IMR-90 (cell line): ENCODE results near the gene FHL2. TPM values are rescaled to one million over a fixed set of nuclear protein-coding genes. Genes with fewer than 3 reads are reported as not detected.

ENCODE experiments used
- ATAC-seq: fragments of 200-7000 bp; cut with Tn5 transposase; 2 replicates; pipeline ENCODE4 v1.9.1; 2020; ENCODE audit warnings: low read depth, mild to moderate bottlenecking, moderate library complexity
- BruUV-seq: library from RNA; stranded (reverse); fragments of 400-500 nt; replicated peaks from 2 replicates; lab custom pipeline; 2021; lab: Mats Ljungman, UMichigan
- CTCF ChIA-PET: fragments of 300-600 bp; formaldehyde crosslinking; extraction: SDS; loops from one replicate; lab custom pipeline; 2021; ENCODE audit warnings: antibody characterized with exemption; lab: Yijun Ruan, JAX
- POLR2A ChIA-PET: fragments of 300-600 bp; sonication (Branson Sonifier 250); formaldehyde crosslinking; loops from one replicate; lab custom pipeline; 2022; ENCODE audit warnings: antibody characterized with exemption; ENCODE audit not compliant: unreplicated experiment; lab: Charles Lee
- DNase-seq: peaks from one replicate; pipeline ENCODE4 v3.0.0; 2013
- H2AFZ ChIP-seq: replicated peaks from 2 replicates; pipeline ENCODE3; 2013; ENCODE audit warnings: low read length, mild to moderate bottlenecking; ENCODE audit not compliant: poor library complexity
- H2AK5ac ChIP-seq: 2 replicates; pipeline ENCODE4 v1.6.1; 2013; ENCODE audit warnings: low read depth, low read length, inconsistent platforms
- H2AK9ac ChIP-seq: replicated peaks from 2 replicates; pipeline ENCODE3; 2013; ENCODE audit warnings: mild to moderate bottlenecking, low read depth, low read length, moderate library complexity; ENCODE audit not compliant: poor library complexity
- H2BK120ac ChIP-seq: 2 replicates; pipeline ENCODE4 v1.6.1; 2013; ENCODE audit warnings: low read depth, low read length, inconsistent platforms
- H2BK15ac ChIP-seq: 3 replicates; pipeline ENCODE4 v1.6.1; 2013; ENCODE audit warnings: low read depth, low read length, inconsistent platforms
- H2BK20ac ChIP-seq: 2 replicates; pipeline ENCODE4 v1.6.1; 2013; ENCODE audit warnings: low read depth, mild to moderate bottlenecking, inconsistent platforms, low read length, moderate library complexity
- H2BK5ac ChIP-seq: 2 replicates; pipeline ENCODE4 v1.6.1; 2013; ENCODE audit warnings: mild to moderate bottlenecking, low read depth, low read length, inconsistent platforms; ENCODE audit not compliant: poor library complexity, severe bottlenecking
- H3K14ac ChIP-seq: replicated peaks from 2 replicates; pipeline ENCODE4 v1.6.1; 2013; ENCODE audit warnings: low read depth, low read length, inconsistent platforms
- H3K18ac ChIP-seq: 2 replicates; pipeline ENCODE4 v1.6.1; 2013; ENCODE audit warnings: low read depth, low read length, control low read depth
- H3K23ac ChIP-seq: 2 replicates; pipeline ENCODE4 v1.6.1; 2013; ENCODE audit warnings: low read depth, low read length, inconsistent platforms
- H3K27ac ChIP-seq: 2 replicates; pipeline ENCODE4 v1.5.1; 2013; ENCODE audit warnings: mild to moderate bottlenecking, control low read depth, low read length; ENCODE audit not compliant: insufficient read depth
- H3K27me3 ChIP-seq: 2 replicates; pipeline ENCODE4 v1.6.1; 2013; ENCODE audit warnings: low read length; ENCODE audit not compliant: control insufficient read depth, insufficient read depth
- H3K36me3 ChIP-seq: 2 replicates; pipeline ENCODE4 v1.6.1; 2013; ENCODE audit warnings: low read length, mixed read lengths; ENCODE audit not compliant: control insufficient read depth, insufficient read depth
- H3K4ac ChIP-seq: 2 replicates; pipeline ENCODE4 v1.6.1; 2013; ENCODE audit warnings: low read depth, low read length, inconsistent platforms
- H3K4me1 ChIP-seq: 2 replicates; pipeline ENCODE4 v1.6.1; 2013; ENCODE audit warnings: low read length, mixed read lengths; ENCODE audit not compliant: control insufficient read depth, insufficient read depth
- H3K4me2 ChIP-seq: 2 replicates; pipeline ENCODE4 v1.6.1; 2013; ENCODE audit warnings: low read depth, mild to moderate bottlenecking, control low read depth, low read length, moderate library complexity
- H3K4me3 ChIP-seq: 2 replicates; pipeline ENCODE4 v1.5.1; 2013; ENCODE audit warnings: low read depth, mild to moderate bottlenecking, control low read depth, low read length, moderate library complexity; ENCODE audit not compliant: insufficient read depth
- H3K56ac ChIP-seq: 2 replicates; pipeline ENCODE4 v1.6.1; 2013; ENCODE audit warnings: low read length, inconsistent platforms; ENCODE audit not compliant: insufficient read depth; ENCODE audit errors: extremely low read depth
- H3K79me1 ChIP-seq, 2 experiments: 2 replicates each; pipeline ENCODE4 v1.6.1; 2013; ENCODE audit warnings: low read length in 2 of 2, inconsistent platforms in 1 of 2, low read depth in 1 of 2
- H3K9ac ChIP-seq: 2 replicates; pipeline ENCODE4 v1.6.1; 2013; ENCODE audit warnings: low read depth, low read length, control low read depth
- H3K9me1 ChIP-seq: 2 replicates; pipeline ENCODE4 v1.6.1; 2013; ENCODE audit warnings: low read length, inconsistent platforms; ENCODE audit not compliant: insufficient read depth
- H3K9me3 ChIP-seq: 2 replicates; pipeline ENCODE4 v1.6.1; 2013; ENCODE audit warnings: low read length; ENCODE audit not compliant: control insufficient read depth, insufficient read depth
- H4K20me1 ChIP-seq: 2 replicates; pipeline ENCODE4 v1.6.1; 2013; ENCODE audit warnings: low read length, inconsistent platforms; ENCODE audit not compliant: insufficient read depth
- H4K5ac ChIP-seq: 2 replicates; pipeline ENCODE4 v1.6.1; 2013; ENCODE audit warnings: mild to moderate bottlenecking, low read depth, low read length, control low read depth
- H4K8ac ChIP-seq, 2 experiments: 2 replicates each; pipeline ENCODE4 v1.6.1; 2013; ENCODE audit warnings: low read depth in 2 of 2, low read length in 2 of 2, control low read depth in 1 of 2, inconsistent platforms in 1 of 2
- H4K91ac ChIP-seq: 2 replicates; pipeline ENCODE4 v1.6.1; 2013; ENCODE audit warnings: low read depth, low read length, inconsistent platforms; ENCODE audit not compliant: insufficient read depth
- BHLHE40 ChIP-seq: fragments of 150-350 bp; IDR thresholded peaks from 2 replicates; pipeline ENCODE4 v1.6.1; 2016; ENCODE audit warnings: mild to moderate bottlenecking, low read depth, low read length
- CEBPB ChIP-seq: IDR thresholded peaks from 2 replicates; pipeline ENCODE4 v1.6.1; 2012; ENCODE audit warnings: low read depth, low read length, improper control_type of control experiment
- FOS ChIP-seq: fragments of 150-350 bp; IDR thresholded peaks from 2 replicates; pipeline ENCODE4 v1.6.1; 2016; ENCODE audit warnings: low read depth, low read length
- POLR2A ChIP-seq: IDR thresholded peaks from 2 replicates; pipeline ENCODE4 v1.6.1; 2012; ENCODE audit warnings: mild to moderate bottlenecking, low read depth, low read length
- WGBS, 2 experiments: methylation state at CpG; one replicate each; pipeline versions ENCODE4 v1.1.5 to v1.1.7; 2013; ENCODE audit warnings: missing lambda C conversion rate in 2 of 2; ENCODE audit not compliant: insufficient read length in 1 of 2; ENCODE audit errors: extremely low coverage in 2 of 2; 5-methylcytosine and 5-hydroxymethylcytosine counted together
- dilution Hi-C: fragments of 300-500 bp; cut with HindIII; formaldehyde crosslinking; loops from one replicate; pipeline ENCODE4 v1.14.3; 2018; ENCODE audit warnings: low sequenced_read_pairs; ENCODE audit not compliant: unreplicated experiment
- in situ Hi-C: fragments of 300-500 bp; cut with MboI; formaldehyde crosslinking; loops from 3 replicates; pipeline ENCODE4 v1.14.3; 2019; ENCODE audit warnings: low sequenced_read_pairs, inconsistent platforms, mixed read lengths
- intact Hi-C: fragments of 100-400 bp; cut with micrococcal nuclease; formaldehyde crosslinking; loops from 2 replicates; pipeline ENCODE4 v1.10.0; 2022
- polyA plus RNA-seq, 3 experiments: library from polyadenylated mRNA; depleted of rRNA; stranded (reverse); fragments of >200 nt; gene quantifications; 2 replicates each; pipeline ENCODE4 v1.2.3, GENCODE V29; 2012; ENCODE audit warnings: low replicate concordance in 1 of 3
- total RNA-seq: library from RNA; depleted of rRNA; stranded (reverse); fragments of >200 nt; gene quantifications from 2 replicates; pipeline ENCODE4 v1.2.3, GENCODE V29; 2012

Gene FHL2
- total and polyA plus RNA-seq, 2 of the 4 experiments (the other 2 are of a cell fraction) = 464 to 550 TPM

- peak overlapping the region; percentile 21 for H4K91ac ChIP-seq
- peaks cover 43 to 89% of the 10 kb centered on the region in 2 experiments for H3K79me1 ChIP-seq
- intact Hi-C loops = no loop called here
- peak overlapping the region; percentile 34 for H2AK9ac ChIP-seq
- DNase-seq (peak; percentile 92), ATAC-seq (peak; percentile 39)
- no peak overlapping the region for H2AFZ ChIP-seq
- no peaks in the 10 kb centered on the region for H3K9me3 ChIP-seq
- peak overlapping the region; percentile 80 for H2BK120ac ChIP-seq
- in situ Hi-C loops = no loop called here
- H4K20me1 ChIP-seq = peaks cover 58% of the 10 kb centered on the region
- H3K4ac ChIP-seq = peak overlapping the region; percentile 74
- H2BK5ac ChIP-seq = peak overlapping the region; percentile 97
- H3K36me3 ChIP-seq = peaks cover 78% of the 10 kb centered on the region
- H3K56ac ChIP-seq = no peak overlapping the region
- ChIA-PET CTCF (no interaction called here), POLR2A (no interaction called here)
- peak overlapping the region; percentile 51 for H3K23ac ChIP-seq
- H3K9me1 ChIP-seq = peaks cover 59% of the 10 kb centered on the region
- no TSS peak for BruUV-seq
- peak overlapping the region; percentile 80 for H2BK20ac ChIP-seq
- H3K4me2 ChIP-seq = peak overlapping the region; percentile 38; the same call in 1 of the 2 replicates
- peak overlapping the region in 1 of 2 experiments; percentile 64; a peak in 2 of 4 replicates for H4K8ac ChIP-seq
- H2BK15ac ChIP-seq = no peak overlapping the region
- H3K9ac ChIP-seq = no peak overlapping the region
- H3K27me3 ChIP-seq = no peaks in the 10 kb centered on the region
- peak; percentile 14; the same call in 1 of the 2 replicates for TF ChIP-seq POLR2A
- TF ChIP-seq FOS = 0 out of 2 replicates have a peak, but pooled peaks have one; percentile 26
- TF ChIP-seq CEBPB = no peak
- TF ChIP-seq BHLHE40 = peak; percentile 5; the same call in 1 of the 2 replicates
- H4K5ac ChIP-seq = peak overlapping the region; percentile 39; the same call in 1 of the 2 replicates
- H2AK5ac ChIP-seq = peak overlapping the region; percentile 3
- H3K4me3 ChIP-seq = no peak overlapping the region
- H3K18ac ChIP-seq = peak overlapping the region; percentile 80; the same call in 1 of the 2 replicates
- 24% methylated on average over 3 of the region's 5 CpGs; no CpG with 5 or more reads in 1 of the 2 experiments for WGBS, 2 experiments
- H3K27ac ChIP-seq = peak overlapping the region; percentile 74; the same call in 1 of the 2 replicates
- H3K4me1 ChIP-seq = peaks cover 68% of the 10 kb centered on the region
- peak overlapping the region; percentile 45 for H3K14ac ChIP-seq
- dilution Hi-C loops = no loop called here
These were observed 22.0 kb downstream of the FHL2 start for GRCh38 chr2:105376789-105377240.
